CD4-positive, alpha-beta T cell treated with Interleukin-4 for 1 hour (primary cell): Measurements from ENCODE around the gene TBC1D8.

Source experiments
- DNase-seq, 2 donors: peaks; one replicate each; pipeline ENCODE4 v3.0.0-alpha.2; 2020 to 2022

TBC1D8 gene

DNA sequence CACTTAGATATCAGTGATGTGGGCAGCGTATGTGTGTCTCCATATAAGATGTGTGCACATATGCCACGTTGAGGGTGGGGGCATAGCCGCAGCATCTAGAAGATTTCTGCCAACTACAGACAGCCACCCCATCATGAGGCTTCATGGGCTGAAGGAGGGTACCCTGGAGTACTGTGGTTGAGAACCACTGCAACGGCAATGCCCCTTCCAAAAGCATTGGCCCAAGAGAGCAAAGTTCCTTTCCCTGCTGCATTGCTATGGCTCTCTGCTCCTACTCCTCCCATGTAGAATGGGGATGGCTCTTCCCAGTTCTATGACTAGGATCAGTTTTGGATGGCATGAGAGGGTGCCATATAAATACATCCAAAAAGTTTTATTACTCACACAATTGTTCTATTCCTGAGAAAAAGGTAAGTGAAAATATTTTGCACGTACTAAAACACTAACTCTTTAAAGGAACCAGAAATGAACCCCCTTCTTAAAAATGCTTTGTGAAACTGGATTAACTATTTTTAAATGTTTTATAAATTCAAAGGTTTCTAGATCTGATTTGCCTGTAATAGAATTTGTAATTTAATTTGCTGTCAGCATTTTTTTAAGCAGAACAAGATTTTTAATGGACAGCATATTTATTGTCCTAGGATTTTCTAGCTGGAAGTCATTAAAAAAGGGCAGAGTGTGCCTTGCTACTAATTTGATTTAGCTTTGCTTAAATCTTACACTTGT is 153.5 kb downstream of the TBC1D8 start:
- DNase-seq, result no peak

- DNase-seq, result no peak
These were observed 155.7 kb downstream of the TBC1D8 start for GRCh38 chr2:100995309-100996075.

- DNase-seq, result no peak
These were observed 157.9 kb downstream of the TBC1D8 start for GRCh38 chr2:100993294-100993693.

GRCh38 chr2:100992262-100992661 is 158.9 kb downstream of the TBC1D8 start:
- no peak for DNase-seq

- no peak for DNase-seq
These were observed 159.8 kb downstream of the TBC1D8 start for GRCh38 chr2:100991404-100991773.

- DNase-seq, result no peak
These were observed 160.4 kb downstream of the TBC1D8 start for GRCh38 chr2:100990650-100991403.

GRCh38 chr2:100990166-100990565 is 161.0 kb downstream of the TBC1D8 start:
- no peak for DNase-seq

- no peak for DNase-seq
These were observed 161.5 kb downstream of the TBC1D8 start for GRCh38 chr2:100989666-100990065.

DNA sequence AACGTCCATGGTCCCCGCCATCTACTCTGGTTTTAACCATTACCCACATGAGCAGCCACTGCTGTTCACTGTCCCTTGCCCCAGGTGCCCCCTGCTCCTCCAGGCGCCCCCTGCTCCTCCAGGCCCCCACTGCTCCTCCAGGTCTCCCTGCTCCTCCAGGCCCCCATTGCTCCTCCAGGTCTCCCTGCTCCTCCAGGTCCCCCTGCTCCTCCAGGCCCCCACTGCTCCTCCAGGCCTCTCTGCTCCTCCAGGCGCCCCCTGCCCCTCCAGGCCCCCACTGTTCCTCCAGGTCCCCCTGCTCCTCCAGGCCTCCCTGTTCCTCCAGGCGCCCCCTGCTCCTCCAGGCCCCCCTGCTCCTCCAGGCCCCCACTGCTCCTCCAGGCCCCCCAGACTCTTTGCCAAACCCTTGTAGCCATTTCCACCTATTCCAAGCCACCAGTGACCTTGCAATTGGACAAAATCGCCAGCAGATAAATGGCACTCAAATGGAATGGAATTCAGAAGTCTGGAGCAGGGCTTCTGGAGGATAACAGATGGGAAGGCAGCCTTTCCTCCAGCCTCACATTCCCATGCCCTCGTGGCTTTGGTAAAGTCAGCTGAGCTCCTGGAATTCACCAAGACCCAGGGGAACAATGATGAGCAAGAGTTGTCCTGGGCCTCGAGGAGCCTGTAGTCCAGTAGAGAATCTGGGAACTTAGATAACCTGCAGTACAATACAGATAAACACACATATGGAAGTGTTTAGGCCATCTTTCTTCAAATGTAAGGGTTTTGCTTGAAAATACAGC is 162.4 kb downstream of the TBC1D8 start:
- DNase-seq, result no peak

- no peak for DNase-seq
These were observed 163.2 kb downstream of the TBC1D8 start for GRCh38 chr2:100987974-100988373.

DNA sequence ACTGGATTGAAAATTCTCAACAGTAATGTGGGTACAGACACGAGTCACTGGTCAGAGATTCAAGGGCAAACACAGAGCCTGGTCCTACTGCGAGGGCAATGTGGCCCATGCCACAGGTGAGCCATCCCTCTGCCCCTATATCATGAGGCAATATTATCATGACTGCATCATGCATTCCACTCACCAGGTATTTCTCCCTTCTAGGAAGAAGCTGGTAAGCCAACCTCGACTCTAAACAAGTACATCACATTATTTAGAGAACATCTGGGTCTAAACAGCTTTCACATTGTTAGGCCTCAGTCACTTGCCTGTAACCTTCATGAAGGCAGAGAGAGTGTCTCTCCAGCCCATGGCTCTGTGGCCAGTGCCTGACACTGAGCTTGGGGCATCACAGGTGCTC is 163.6 kb downstream of the TBC1D8 start:
- no peak for DNase-seq

GRCh38 chr2:100986157-100986556 is 165.0 kb downstream of the TBC1D8 start:
- DNase-seq, result no peak

GRCh38 chr2:100984892-100985307 is 166.3 kb downstream of the TBC1D8 start:
- DNase-seq, result peak; percentile 77 to 80

- no peak for DNase-seq
These were observed 167.4 kb downstream of the TBC1D8 start for GRCh38 chr2:100983684-100984310.

GRCh38 chr2:100983201-100983600 is 168.0 kb downstream of the TBC1D8 start:
- no peak for DNase-seq

DNA sequence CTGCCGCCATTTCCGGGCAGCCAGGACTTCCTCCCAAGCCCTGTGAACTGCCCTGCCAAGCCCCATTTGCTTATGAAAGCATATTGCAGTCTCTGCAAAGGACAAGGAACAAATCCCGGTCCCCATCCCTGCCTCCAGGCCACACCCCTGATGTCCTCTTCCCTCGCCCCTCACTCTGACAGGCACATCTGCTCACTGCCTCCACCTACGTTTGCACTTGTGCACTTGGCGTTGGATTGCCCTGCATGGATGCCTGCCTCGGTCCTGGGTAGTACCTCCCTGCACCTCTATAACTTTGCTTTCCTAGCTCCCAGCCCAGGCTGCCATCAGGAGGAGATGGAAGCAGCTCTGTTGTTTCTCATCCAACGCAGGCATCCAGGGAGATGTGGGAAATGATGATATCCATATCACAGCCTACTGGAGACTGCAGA is 168.7 kb downstream of the TBC1D8 start:
- no peak for DNase-seq

- DNase-seq, result no peak
These were observed 170.2 kb downstream of the TBC1D8 start for GRCh38 chr2:100981011-100981410.

DNA sequence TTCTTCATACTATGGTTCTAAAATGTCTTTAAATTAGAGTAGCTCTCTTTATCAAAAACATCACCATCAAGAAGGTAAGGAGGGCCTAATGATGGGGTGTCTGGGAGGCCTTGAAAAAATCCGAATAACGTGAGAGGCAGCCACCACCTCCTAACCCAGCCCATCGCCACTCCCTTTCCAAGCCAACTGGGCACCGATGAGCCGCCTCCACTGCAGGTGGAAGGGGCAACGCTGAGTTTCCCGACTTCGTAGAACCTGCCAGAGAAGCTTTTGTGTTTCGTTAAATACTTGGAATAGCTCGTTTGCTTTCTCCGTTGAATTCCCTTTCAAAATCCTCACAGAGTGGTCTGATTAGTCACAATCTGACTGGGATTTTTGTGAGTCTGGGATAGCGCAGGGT is 171.1 kb downstream of the TBC1D8 start:
- DNase-seq, result no peak

GRCh38 chr2:100978582-100979191 is 172.5 kb downstream of the TBC1D8 start:
- DNase-seq, result no peak

DNA sequence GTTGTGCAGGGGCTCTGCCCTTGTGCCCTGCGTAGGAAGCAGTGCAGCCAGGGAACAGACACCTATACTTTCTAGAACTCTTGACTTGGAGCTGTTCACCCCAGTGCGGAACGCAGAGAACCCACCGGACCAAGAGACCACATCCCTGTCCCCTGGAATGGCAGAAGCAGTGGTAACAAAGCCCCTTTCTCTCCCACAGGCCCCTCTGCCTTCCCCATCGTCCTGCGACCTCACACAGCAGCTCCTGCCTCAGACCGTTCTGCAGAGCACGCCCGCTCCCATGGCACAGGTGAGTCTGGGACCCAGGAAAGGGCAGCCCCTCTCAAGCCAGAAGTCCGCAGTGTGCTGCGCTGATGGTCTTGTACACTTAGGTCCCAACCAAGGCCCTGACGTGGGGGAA is 173.7 kb downstream of the TBC1D8 start:
- no peak for DNase-seq

DNA sequence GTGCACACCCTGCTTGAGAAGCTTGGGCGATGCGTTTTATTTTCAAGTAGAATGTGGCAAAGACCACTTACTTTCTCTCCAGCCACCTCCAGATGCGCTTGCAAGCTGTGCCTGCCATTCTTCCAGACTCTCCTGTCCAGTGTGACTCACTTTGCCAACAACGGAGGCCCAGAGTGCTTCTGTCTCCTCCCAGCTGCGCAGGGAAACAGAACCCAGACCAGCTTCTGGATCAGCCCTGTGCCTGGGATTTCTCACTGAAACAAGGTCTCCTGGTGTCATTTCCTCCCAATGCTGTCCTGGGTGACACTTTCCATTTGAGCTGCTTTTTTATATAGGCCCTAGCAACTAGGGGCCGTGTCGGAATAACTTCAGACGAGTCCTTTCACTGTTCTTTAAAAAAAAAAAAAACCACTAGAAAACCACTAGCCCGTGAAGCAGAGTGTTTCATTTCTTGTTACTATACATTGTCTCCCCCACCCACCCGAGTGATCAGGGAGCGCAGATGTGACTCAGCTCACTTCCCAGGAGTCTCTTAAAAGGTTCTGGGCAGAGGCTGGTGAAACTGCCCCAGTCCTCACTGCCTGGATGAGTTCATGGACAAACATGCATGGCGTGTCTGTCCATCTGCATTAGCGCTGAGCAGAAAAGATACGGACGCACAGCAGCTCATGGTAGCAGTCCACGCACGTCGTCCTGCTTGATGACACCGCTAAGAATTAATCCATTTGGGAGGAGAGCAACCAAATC is 174.4 kb downstream of the TBC1D8 start:
- DNase-seq, result no peak
